SU-DHL-6 (cell line): Measurements from ENCODE around the gene MTA3.

Experiments used
- EZH2phosphoT487 ChIP-seq: fragments of 200-600 bp; sonication (generic), shearing (Covaris generic); conservative IDR thresholded peaks from 2 replicates; pipeline ENCODE4 v1.6.1; 2018; ENCODE audit warnings: mild to moderate bottlenecking, antibody characterized with exemption, low read length, moderate library complexity, mixed read lengths
- TF ChIP-seq, protein P1 (sequence below): fragments of 200-600 bp; sonication (generic); IDR thresholded peaks from one replicate; pipeline ENCODE4 v1.5.1; 2017; ENCODE audit warnings: antibody characterized with exemption, mild to moderate bottlenecking, low read length, moderate library complexity; ENCODE audit not compliant: insufficient read depth, poor library complexity, severe bottlenecking

DNA sequence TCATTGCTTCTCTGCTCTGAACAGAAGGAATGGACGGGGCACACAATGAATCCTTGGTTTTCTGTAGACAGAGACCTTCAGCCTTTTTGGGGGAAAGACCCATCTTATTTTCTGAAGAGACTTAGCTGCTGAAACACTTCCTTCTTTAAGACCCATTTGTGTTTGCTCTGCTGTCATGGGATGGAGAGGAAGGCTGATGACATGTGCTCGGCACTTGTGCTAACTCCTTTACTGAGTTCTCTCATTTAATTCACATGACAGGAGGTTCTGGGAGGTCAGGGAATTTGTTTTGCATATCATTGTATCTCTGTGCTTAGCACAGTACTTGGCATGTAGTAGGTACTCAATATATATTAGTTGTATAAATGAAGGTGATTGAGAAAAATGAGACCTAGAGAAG lies 156.5 kb downstream of the MTA3 start:
- TF ChIP-seq, protein P1, sequence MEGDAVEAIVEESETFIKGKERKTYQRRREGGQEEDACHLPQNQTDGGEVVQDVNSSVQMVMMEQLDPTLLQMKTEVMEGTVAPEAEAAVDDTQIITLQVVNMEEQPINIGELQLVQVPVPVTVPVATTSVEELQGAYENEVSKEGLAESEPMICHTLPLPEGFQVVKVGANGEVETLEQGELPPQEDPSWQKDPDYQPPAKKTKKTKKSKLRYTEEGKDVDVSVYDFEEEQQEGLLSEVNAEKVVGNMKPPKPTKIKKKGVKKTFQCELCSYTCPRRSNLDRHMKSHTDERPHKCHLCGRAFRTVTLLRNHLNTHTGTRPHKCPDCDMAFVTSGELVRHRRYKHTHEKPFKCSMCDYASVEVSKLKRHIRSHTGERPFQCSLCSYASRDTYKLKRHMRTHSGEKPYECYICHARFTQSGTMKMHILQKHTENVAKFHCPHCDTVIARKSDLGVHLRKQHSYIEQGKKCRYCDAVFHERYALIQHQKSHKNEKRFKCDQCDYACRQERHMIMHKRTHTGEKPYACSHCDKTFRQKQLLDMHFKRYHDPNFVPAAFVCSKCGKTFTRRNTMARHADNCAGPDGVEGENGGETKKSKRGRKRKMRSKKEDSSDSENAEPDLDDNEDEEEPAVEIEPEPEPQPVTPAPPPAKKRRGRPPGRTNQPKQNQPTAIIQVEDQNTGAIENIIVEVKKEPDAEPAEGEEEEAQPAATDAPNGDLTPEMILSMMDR, result no peak
- TF ChIP-seq EZH2phosphoT487, result no peak
